MV-4-11 (cell line): ENCODE measurements around the gene SCYGR5.

ENCODE experiments used
- DNase-seq: peaks from one replicate; lab custom pipeline; 2025; lab: John Stamatoyannopoulos, UW

The SCYGR5 gene

GRCh38 chr2:227666631-227667170, at the start of gene SCYGR5:
TSS of gene SCYGR5 (plus strand) at chr2:227666804. CDS start at chr2:227666804, 0 bp downstream.
- peak; percentile 44 for DNase-seq

- DNase-seq, result no peak
Observed at GRCh38 chr2:227617316-227618230, 49.0 kb upstream of the SCYGR5 start, which contains the start of gene SCYGR4. TSS of gene SCYGR4 (plus strand) at chr2:227617498. CDS start at chr2:227617498, 0 bp downstream.

- DNase-seq, result no peak
Observed at GRCh38 chr2:227623226-227623625, 43.4 kb upstream of the SCYGR5 start.

GRCh38 chr2:227625420-227625819, 41.2 kb upstream of the SCYGR5 start:
- DNase-seq, result no peak

GRCh38 chr2:227626580-227627151, 39.9 kb upstream of the SCYGR5 start:
- no peak for DNase-seq

- no peak for DNase-seq
Observed at GRCh38 chr2:227627769-227628168, 38.8 kb upstream of the SCYGR5 start.

GRCh38 chr2:227629435-227629834, 37.2 kb upstream of the SCYGR5 start:
- no peak for DNase-seq

- no peak for DNase-seq
Observed at GRCh38 chr2:227630322-227630721, 36.3 kb upstream of the SCYGR5 start.

- no peak for DNase-seq
Observed at GRCh38 chr2:227632827-227633226, 33.8 kb upstream of the SCYGR5 start.

GRCh38 chr2:227634201-227634600, 32.4 kb upstream of the SCYGR5 start:
- no peak for DNase-seq

GRCh38 chr2:227642656-227643055, 23.9 kb upstream of the SCYGR5 start:
- no peak for DNase-seq

GRCh38 chr2:227643990-227644551, 22.5 kb upstream of the SCYGR5 start:
- no peak for DNase-seq

GRCh38 chr2:227653419-227653818, 13.2 kb upstream of the SCYGR5 start:
- no peak for DNase-seq

GRCh38 chr2:227654426-227654825, 12.2 kb upstream of the SCYGR5 start:
- DNase-seq, result no peak

GRCh38 chr2:227655454-227655853, 11.2 kb upstream of the SCYGR5 start:
- DNase-seq, result peak; percentile 78

GRCh38 chr2:227657199-227657845, 9.3 kb upstream of the SCYGR5 start:
- no peak for DNase-seq

- no peak for DNase-seq
Observed at GRCh38 chr2:227661025-227661649, 5.5 kb upstream of the SCYGR5 start.

- no peak for DNase-seq
Observed at GRCh38 chr2:227661827-227662226, 4.8 kb upstream of the SCYGR5 start.

GRCh38 chr2:227665189-227665940, 1.2 kb upstream of the SCYGR5 start:
- no peak for DNase-seq

GRCh38 chr2:227671170-227671905, 4.7 kb downstream of the SCYGR5 start:
- DNase-seq, result no peak
